Transverse colon (tissue), 4 donors: ENCODE measurements around the gene KNL1. TPM values are rescaled to one million over a fixed set of nuclear protein-coding genes. Genes with fewer than 3 reads are reported as not detected.

ENCODE experiments used
- DNase-seq: peaks from one replicate; pipeline ENCODE4 v3.0.0-alpha.2; 2019
- H3K27ac ChIP-seq, 4 donors: fragments of 200-600 bp; sonication (generic); 2 replicates each; pipeline ENCODE4 v1.5.1; 2016 to 2018; ENCODE audit warnings: inconsistent platforms in 4 of 4
- H3K27me3 ChIP-seq: fragments of 200-600 bp; sonication (generic); 2 replicates; pipeline ENCODE4 v1.5.1; 2017; ENCODE audit warnings: inconsistent platforms
- H3K36me3 ChIP-seq, 4 donors: fragments of 200-600 bp; sonication (generic); 2 replicates each; pipeline ENCODE4 v1.5.1; 2017 to 2019; ENCODE audit warnings: inconsistent platforms in 4 of 4
- H3K4me1 ChIP-seq, 4 donors: fragments of 200-600 bp; sonication (generic); 2 replicates each; pipeline ENCODE4 v1.5.1; 2017 to 2020; ENCODE audit warnings: inconsistent platforms in 4 of 4
- H3K4me3 ChIP-seq, 4 donors: fragments of 200-600 bp; sonication (generic); 1 replicate in 1 of 4; 2 replicates in 3 of 4; pipeline versions ENCODE4 v1.5.1 to v1.6.1; 2017 to 2019; ENCODE audit warnings: inconsistent platforms in 4 of 4
- H3K9me3 ChIP-seq, 2 donors: fragments of 200-600 bp; sonication (generic); 2 replicates each; pipeline ENCODE4 v1.5.1; 2017 to 2019; ENCODE audit warnings: inconsistent platforms in 2 of 2
- CTCF ChIP-seq, 5 experiments: fragments of 200-600 bp in 3 of 5; fragments of 450-650 bp in 2 of 5; sonication (generic) in 3 of 5; IDR thresholded peaks; 1 replicate in 2 of 5; 2 replicates in 3 of 5; pipeline ENCODE4 v1.5.1; 2016 to 2017; ENCODE audit warnings: antibody characterized with exemption in 5 of 5, inconsistent platforms in 3 of 5, mild to moderate bottlenecking in 2 of 5, moderate library complexity in 1 of 5
- EP300 ChIP-seq: sonication (generic); formaldehyde crosslinking; IDR thresholded peaks from one replicate; pipeline ENCODE4 v1.6.1; 2017; ENCODE audit warnings: antibody characterized with exemption, low read depth
- POLR2A ChIP-seq: fragments of 450-650 bp; IDR thresholded peaks from one replicate; pipeline ENCODE4 v1.6.1; 2016; ENCODE audit warnings: antibody characterized with exemption, mild to moderate bottlenecking, moderate library complexity
- POLR2AphosphoS5 ChIP-seq, 3 donors: sonication (generic); formaldehyde crosslinking; IDR thresholded peaks; one replicate each; pipeline ENCODE4 v1.6.1; 2016; ENCODE audit warnings: antibody characterized with exemption in 3 of 3
- WGBS, 2 donors: methylation state at CpG; one replicate each; pipeline ENCODE4 v1.1.5; 2018; ENCODE audit warnings: low coverage in 1 of 2; 5-methylcytosine and 5-hydroxymethylcytosine counted together
- in situ Hi-C, 4 donors: fragments of 200-750 bp; cut with MboI; loops; one replicate each; pipeline versions ENCODE4 v1.15.0 to v1.15.1; 2017; ENCODE audit warnings: low sequenced_read_pairs in 3 of 4, low pct_ligation_motif_present in 1 of 4, low pct_unique_long_range_greater_than_20kb in 1 of 4
- intact Hi-C: fragments of 100-400 bp; cut with DNase I; formaldehyde crosslinking; loops from one replicate; pipeline ENCODE4 v1.15.1; 2023; ENCODE audit warnings: low total_unique reads
- total RNA-seq, 4 donors: library from RNA; depleted of rRNA; stranded (reverse); fragments of >200 nt; gene quantifications; one replicate each; pipeline ENCODE4 v1.1.0, GENCODE V29; 2016

The KNL1 gene
- total RNA-seq, 4 donors from 2014 or later = 3.4 to 7.6 (median 3.9) TPM

GRCh38 chr15:40685376-40685775 lies 91.3 kb downstream of the KNL1 start:
- H3K36me3 ChIP-seq = no peaks in the 10 kb centered on the region
- 88% methylated on average over 2 of the region's 2 CpGs; no CpG with 5 or more reads in 1 of the 2 donors for WGBS, 2 donors
- H3K27me3 ChIP-seq = no peaks in the 10 kb centered on the region
- no peak overlapping the region for H3K4me3 ChIP-seq
- in situ Hi-C loops (loop anchor here in 3 of 4 donors (25.0 kb wide), 1 partner anchor 202 kb away; the partner anchor contains the start of gene VPS18 (in 3 of the 3)), intact Hi-C loops (no loop called here)
- no peaks in the 10 kb centered on the region for H3K4me1 ChIP-seq
- H3K9me3 ChIP-seq = no peaks in the 10 kb centered on the region
- no peak for DNase-seq
- no peak for TF ChIP-seq POLR2A
- no peak for TF ChIP-seq POLR2AphosphoS5 (IDR thresholded peaks at IDR 0.05)
- no peak for TF ChIP-seq EP300
- TF ChIP-seq CTCF (IDR thresholded peaks at IDR 0.05) = no peak
- H3K27ac ChIP-seq = no peak overlapping the region

GRCh38 chr15:40688932-40689799 lies 95.1 kb downstream of the KNL1 start:
- TF ChIP-seq POLR2A = no peak
- no peak for TF ChIP-seq CTCF (IDR thresholded peaks at IDR 0.05)
- no peak for TF ChIP-seq EP300
- TF ChIP-seq POLR2AphosphoS5 (IDR thresholded peaks at IDR 0.05) = no peak
- in situ Hi-C loops (loop anchor here in 3 of 4 donors (25.0 kb wide), 1 partner anchor 198 kb away; the partner anchor contains the start of gene VPS18 (in 3 of the 3)), intact Hi-C loops (no loop called here)
- H3K4me1 ChIP-seq = peaks cover 6 to 10% (median 10%) of the 10 kb centered on the region in 4 donors
- H3K36me3 ChIP-seq = no peaks in the 10 kb centered on the region
- H3K4me3 ChIP-seq = no peak overlapping the region
- no peaks in the 10 kb centered on the region for H3K27me3 ChIP-seq
- WGBS, 2 donors = 89 to 91% methylated on average over 7 to 9 of the region's 9 CpGs
- no peak for DNase-seq
- no peaks in the 10 kb centered on the region for H3K9me3 ChIP-seq
- H3K27ac ChIP-seq = no peak overlapping the region

- Histone ChIP-seq H3K4me1 (peaks cover 6 to 24% (median 17%) of the 10 kb centered on the region in 4 donors), H3K36me3 (no peaks in the 10 kb centered on the region), H3K9me3 (no peaks in the 10 kb centered on the region), H3K4me3 (no peak overlapping the region), H3K27ac (peak overlapping the region in 1 of 4 donors; percentile 0), H3K27me3 (no peaks in the 10 kb centered on the region)
- in situ Hi-C loops (loop anchor here (10.0 to 25.0 kb wide), 3 partner anchors 83 to 196 kb away; partner anchors contain the start of genes VPS18 (in 3 of the 4) and KNL1 (in 1 of the 4)), intact Hi-C loops (no loop called here)
- 33 to 53% methylated on average over 1 to 4 of the region's 4 CpGs for WGBS, 2 donors
- TF ChIP-seq CTCF (IDR thresholded peaks at IDR 0.05) (no peak), EP300 (no peak), POLR2A (no peak), POLR2AphosphoS5 (IDR thresholded peaks at IDR 0.05) (no peak)
- DNase-seq = no peak
These were observed 97.7 kb downstream of the KNL1 start for GRCh38 chr15:40691737-40692136.

GRCh38 chr15:40693904-40694687 lies 100.0 kb downstream of the KNL1 start:
- intact Hi-C loops (no loop called here), in situ Hi-C loops (loop anchor here (10.0 to 25.0 kb wide), 3 partner anchors 81 to 193 kb away; partner anchors contain the start of genes VPS18 (in 3 of the 4) and KNL1 (in 1 of the 4))
- Histone ChIP-seq H3K36me3 (no peaks in the 10 kb centered on the region), H3K4me3 (peak overlapping the region; percentile 61 to 90 (median 74)), H3K27ac (peak overlapping the region; percentile 96 to 100 (median 99)), H3K9me3 (no peaks in the 10 kb centered on the region), H3K4me1 (peaks cover 6 to 24% (median 17%) of the 10 kb centered on the region in 4 donors), H3K27me3 (no peaks in the 10 kb centered on the region)
- no peak for DNase-seq
- no peak for TF ChIP-seq EP300
- no peak for TF ChIP-seq CTCF (IDR thresholded peaks at IDR 0.05)
- no peak for TF ChIP-seq POLR2AphosphoS5 (IDR thresholded peaks at IDR 0.05)
- TF ChIP-seq POLR2A = no peak
- WGBS, 2 donors = 28 to 90% methylated on average over 2 to 31 of the region's 31 CpGs
